Left cardiac atrium (tissue), 4 donors: ENCODE results near the gene COPS9. TPM values are rescaled to one million over a fixed set of nuclear protein-coding genes. Genes with fewer than 3 reads are reported as not detected.

Experiments
- ATAC-seq, 2 donors: fragments of 200-7000 bp; cut with Tn5 transposase; one replicate each; pipeline ENCODE4 v1.9.1; 2020; ENCODE audit warnings: mild to moderate bottlenecking in 2 of 2, moderate library complexity in 2 of 2
- DNase-seq: peaks from one replicate; pipeline ENCODE4 v3.0.0-alpha.2; 2020
- intact Hi-C, 2 donors: fragments of 100-400 bp; cut with DNase I; formaldehyde crosslinking; loops; one replicate each; pipeline versions ENCODE4 v1.14.1 to v1.15.1; 2022 to 2023
- total RNA-seq, 2 donors: library from RNA; stranded (reverse); fragmentation: NEBNext Ultra II Directional; extraction: Animal tissue kit (Norgen Biotek cat#: 25700); gene quantifications; one replicate each; pipeline ENCODE4 v1.2.1, GENCODE V29; 2021
- donor health status: DM: no; HTN: yes; CAD: no.
- donor health status: DM: no; HTN: yes; CAD: no; lungs with severe emphysema.
- donor health status: DM: yes; HTN: yes; CAD: no.
- donor health status: Dilated cardiomyopathy.

COPS9 gene
- total RNA-seq, 2 donors from 2014 or later: 160 to 175 TPM

DNA sequence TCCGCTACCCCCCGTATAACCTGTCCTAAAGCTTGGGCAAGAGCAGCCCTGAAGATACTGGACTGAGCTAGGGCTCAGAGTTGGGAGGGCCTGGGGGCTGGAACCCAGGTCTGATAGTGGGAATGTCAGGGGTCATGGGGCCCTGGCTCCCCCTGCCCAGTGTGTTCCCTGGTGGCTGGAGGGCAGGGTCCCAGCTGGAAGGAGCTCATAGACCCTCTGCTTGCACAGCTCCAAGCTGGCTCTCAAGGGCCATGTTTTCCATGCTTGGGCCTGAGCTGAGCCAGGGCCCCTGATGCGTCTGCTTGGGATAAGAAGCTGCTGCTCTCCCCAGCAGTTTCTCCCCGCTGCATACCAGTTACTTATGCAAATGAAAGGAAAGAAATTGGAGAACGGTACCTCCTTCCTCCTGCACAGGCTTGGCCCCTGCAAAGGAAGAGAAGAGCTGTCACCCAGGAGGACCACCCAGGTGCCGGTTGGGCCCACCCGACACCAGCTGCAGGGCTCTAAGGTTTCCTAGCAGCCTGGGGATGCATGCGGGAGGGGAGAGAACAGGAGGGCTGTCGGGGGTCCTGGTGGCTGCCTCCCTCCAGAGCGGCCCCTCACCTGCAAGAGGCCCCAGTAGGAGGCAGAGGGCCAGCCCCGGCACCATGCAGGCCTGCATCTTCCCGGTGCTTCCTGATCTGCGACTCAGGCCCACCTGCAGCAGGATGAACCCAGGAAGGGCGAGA lies 3.7 kb upstream of the COPS9 start:
- ATAC-seq (no peak), DNase-seq (no peak)
- intact Hi-C loops: loop anchor here in 1 of 2 donors (5.0 kb wide), 1 partner anchor 83 kb away; no protein-coding TSS in a partner anchor

GRCh38 chr2:240139011-240139441 lies 2.9 kb upstream of the COPS9 start:
- intact Hi-C loops: no loop called here
- DNase-seq (peak; percentile 7), ATAC-seq (no peak)

DNA sequence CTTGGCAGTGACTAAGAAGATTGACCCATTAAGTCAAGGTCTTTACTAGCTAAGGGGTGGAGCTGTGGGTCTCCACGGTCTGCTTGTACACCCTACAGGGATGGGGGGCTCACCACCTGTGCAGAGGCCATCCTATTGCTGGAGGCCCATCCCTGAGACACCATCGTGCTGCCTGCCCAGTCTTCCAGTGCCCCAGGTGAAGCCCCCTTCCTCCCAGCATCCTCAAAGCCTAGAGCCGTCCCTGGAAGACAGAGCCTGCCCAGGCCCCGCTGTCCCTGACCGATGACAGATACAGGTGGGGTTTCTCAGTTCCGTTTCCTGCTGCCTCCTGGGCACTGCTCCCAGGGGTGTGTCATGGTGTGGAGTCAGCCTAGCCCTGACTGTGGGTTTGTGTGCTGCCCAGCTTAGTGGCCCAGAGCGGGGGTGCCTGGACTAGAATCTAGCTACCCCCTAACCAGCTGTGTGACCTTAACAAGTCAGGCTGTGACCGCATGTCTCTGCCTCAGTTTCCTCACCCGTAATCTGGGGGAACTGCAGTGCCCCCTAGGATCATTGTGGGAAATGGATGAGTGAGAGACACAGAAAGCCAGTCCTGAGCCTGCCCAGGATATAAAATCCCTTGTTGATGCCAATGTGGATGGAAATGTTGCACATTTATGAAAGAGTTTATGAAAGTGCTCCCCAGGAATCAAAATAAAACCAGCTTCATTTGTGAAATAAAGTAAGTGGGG lies 2.3 kb upstream of the COPS9 start:
- DNase-seq (peak; percentile 7), ATAC-seq (no peak)
- intact Hi-C loops: no loop called here

DNA sequence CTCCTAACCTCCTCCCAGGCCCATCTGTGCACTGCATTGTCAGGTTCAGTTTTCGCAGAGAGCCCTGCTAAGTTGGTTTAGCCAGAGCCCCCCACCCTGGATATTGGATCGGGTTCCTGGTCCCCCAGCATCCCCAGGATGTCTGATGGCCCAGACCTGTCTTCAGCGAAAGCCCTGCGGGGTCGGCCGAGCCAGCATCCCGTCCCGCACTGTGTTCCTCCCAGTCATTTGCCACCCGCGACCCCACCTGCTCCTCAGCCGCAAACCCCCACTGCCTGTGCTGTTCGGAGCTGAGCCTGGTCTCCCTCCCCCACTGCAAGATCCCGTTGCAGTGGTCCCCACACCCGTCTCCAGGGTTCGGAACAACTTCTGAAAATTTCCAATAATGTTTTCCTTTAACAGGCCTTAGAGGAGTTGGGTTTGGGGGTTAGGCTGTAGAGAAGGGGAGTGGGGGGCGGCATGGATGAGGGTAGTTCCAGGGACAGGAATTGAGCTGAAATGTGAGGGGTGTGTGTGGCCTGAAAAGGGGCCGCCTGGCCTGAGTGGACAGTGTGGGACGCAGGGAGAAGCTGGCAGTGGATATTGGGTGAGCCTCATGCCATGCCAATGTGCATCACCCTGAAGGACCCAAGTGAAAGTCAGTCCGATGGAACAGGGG lies 1.6 kb upstream of the COPS9 start:
- intact Hi-C loops: no loop called here
- DNase-seq (no peak), ATAC-seq (no peak)

GRCh38 chr2:240136671-240137292 lies 677 bp upstream of the COPS9 start:
- peak; percentile 19 to 25 for ATAC-seq
- no peak for DNase-seq
- intact Hi-C loops: no loop called here

DNA sequence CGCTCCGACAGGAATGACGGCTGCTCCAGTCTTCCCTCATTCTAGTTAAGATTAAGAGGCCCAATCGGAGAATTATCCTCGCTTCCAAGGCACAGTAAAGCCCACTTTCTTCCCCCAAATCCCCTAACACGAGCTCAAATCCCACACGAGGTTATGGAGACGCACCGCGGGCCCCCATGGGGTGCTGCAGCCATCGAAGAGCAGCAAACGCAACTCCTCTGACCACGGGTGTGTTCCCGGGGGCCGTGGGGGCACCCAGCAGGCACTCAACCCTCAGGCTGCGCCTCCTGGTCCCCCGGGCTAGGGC lies 446 bp downstream of the COPS9 start:
- DNase-seq: no peak
- intact Hi-C loops: no loop called here
- peak in 1 of 2 donors; percentile 10 for ATAC-seq

GRCh38 chr2:240134956-240135520 lies 1.1 kb downstream of the COPS9 start:
- DNase-seq: no peak
- intact Hi-C loops: no loop called here
- ATAC-seq: no peak

GRCh38 chr2:240134466-240134865 lies 1.6 kb downstream of the COPS9 start:
- no peak for ATAC-seq
- intact Hi-C loops: no loop called here
- DNase-seq: no peak

DNA sequence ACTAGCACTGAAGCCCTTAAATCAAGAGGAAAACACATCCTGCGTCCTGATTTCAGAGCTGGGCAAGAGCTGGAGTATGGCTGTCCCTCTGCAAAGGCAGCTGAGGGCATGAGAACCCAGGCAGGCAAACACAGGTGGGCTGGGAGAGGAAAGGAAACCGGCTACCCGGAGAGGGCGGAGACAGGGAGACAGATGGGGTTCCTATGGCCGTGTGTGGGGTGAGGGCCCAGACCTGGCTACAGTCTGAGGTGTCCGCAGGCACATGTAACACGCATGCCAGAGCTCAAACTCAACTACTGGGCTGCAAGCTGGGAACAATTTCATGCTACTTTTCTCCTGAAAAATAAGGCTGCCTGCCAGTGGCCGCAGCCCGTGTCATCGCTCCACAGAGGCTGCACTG lies 2.7 kb downstream of the COPS9 start:
- intact Hi-C loops: no loop called here
- no peak for ATAC-seq

DNA sequence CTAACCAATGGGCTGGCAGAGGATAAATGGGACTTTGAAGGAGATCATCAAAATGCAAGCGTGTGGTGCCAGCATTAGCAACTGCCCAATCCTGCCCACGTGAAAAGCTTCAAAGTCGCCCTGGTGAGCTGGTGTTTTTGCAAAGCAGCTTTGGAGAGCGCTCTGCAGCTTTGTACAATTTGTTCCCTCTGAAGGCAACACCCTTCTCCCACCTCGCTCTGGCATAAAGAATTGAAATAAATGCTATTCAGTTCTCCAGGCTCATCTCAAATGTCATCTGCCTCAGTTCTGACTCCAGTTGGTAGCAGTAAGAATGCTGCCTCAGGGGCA lies 3.5 kb downstream of the COPS9 start:
- intact Hi-C loops: no loop called here
- DNase-seq: no peak
- no peak for ATAC-seq

More for the DNA sequence above, 2.7 kb downstream of the COPS9 start:
- no peak for DNase-seq

- intact Hi-C loops: no loop called here
- no peak for DNase-seq
Measured at GRCh38 chr2:240131941-240132650, 4.0 kb downstream of the COPS9 start.

DNA sequence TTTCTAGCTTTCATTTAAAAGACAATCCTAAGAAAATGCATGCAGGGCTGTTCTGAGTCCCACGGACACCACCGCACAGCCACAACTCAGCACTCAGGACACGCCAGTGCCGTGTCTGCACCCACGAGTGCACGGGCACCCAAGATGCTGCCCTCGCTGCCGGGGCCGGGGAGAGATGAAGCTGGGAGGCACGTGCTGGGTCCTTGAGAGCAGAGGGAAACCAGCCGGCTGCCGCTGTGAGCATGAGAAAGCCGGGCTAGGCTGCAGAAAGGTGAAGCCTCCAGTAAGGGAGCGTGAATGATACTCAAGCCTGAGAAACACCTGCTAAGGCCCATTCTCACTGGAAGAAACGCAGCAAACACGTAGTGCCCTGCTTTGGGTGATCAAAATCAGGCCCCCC lies 4.8 kb downstream of the COPS9 start:
- DNase-seq: no peak
- intact Hi-C loops: no loop called here
- ATAC-seq: no peak

More at GRCh38 chr2:240131941-240132650, 4.0 kb downstream of the COPS9 start:
- no peak for ATAC-seq

GRCh38 chr2:240130393-240131195 lies 5.5 kb downstream of the COPS9 start:
- intact Hi-C loops: no loop called here
- ATAC-seq: no peak
- DNase-seq: no peak

GRCh38 chr2:240129731-240130392 lies 6.2 kb downstream of the COPS9 start:
- no peak for DNase-seq
- no peak for ATAC-seq
- intact Hi-C loops: no loop called here

DNA sequence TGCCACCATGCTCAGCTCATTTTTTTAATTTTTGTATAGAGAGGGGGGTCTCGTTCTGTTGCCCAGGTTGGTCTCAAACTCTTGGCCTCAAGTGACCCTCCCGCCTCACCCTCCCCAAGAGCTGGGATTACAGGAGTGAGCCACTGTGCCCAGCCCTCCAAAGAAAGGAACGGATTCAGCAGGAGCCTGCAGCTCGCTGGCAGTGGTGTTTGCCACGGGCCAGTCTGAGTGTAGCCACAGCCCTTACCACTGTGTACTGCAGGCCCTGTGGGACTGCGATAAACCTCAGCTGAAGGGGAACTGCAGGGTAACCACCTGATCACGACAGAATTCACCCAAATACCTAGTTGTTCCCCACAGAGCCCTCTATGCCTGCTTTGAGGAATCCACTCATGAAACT lies 6.8 kb downstream of the COPS9 start:
- intact Hi-C loops: no loop called here
- ATAC-seq (no peak), DNase-seq (no peak)

DNA sequence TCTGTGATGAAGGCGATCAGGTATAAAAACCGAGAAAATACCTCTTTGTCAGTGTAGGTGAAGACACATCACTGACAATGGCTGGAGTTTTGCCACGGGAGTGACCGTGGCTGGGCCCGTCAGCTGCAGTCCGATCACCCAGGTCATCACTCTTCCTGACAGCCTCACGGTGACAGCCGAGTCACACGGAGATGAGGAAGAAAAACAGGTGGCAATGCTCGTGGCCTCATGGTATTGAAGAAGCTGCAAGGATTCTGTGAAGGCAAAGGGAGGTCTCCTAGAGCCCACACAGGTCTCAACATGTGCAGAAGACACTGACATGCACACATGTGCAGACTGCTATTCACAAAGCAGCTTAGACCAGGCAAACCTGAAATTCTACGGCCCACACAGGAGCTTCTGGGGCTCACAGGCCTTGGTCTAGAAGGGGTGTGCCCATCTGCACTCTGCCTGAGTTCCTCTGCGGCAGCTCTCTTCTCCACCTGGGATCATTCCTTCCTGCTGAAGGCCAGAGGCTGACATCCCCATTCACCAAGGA lies 7.4 kb downstream of the COPS9 start:
- DNase-seq (no peak), ATAC-seq (no peak)
- intact Hi-C loops: no loop called here

- DNase-seq (no peak), ATAC-seq (no peak)
- intact Hi-C loops: no loop called here
Measured at GRCh38 chr2:240127911-240128607, 8.0 kb downstream of the COPS9 start.
